Mesodermal cell (in vitro differentiated cells): Measurements from ENCODE around the gene LILRA6.

Source experiments
- H3K27ac ChIP-seq: 2 replicates; pipeline ENCODE4 v1.7.0; 2013; ENCODE audit warnings: mild to moderate bottlenecking, low read depth, low read length, moderate library complexity; ENCODE audit not compliant: severe bottlenecking
- H3K36me3 ChIP-seq: 2 replicates; pipeline ENCODE4 v1.7.1; 2013; ENCODE audit warnings: mild to moderate bottlenecking, low read length, moderate library complexity; ENCODE audit not compliant: control insufficient read depth, insufficient read depth
- H3K4me1 ChIP-seq: one replicate; pipeline ENCODE4 v1.7.1; 2013; ENCODE audit warnings: mild to moderate bottlenecking, low read length; ENCODE audit not compliant: insufficient read depth, control insufficient read depth, poor library complexity, severe bottlenecking
- H3K4me3 ChIP-seq: 2 replicates; pipeline ENCODE4 v1.7.0; 2013; ENCODE audit warnings: low read length, control low read depth, mild to moderate bottlenecking; ENCODE audit not compliant: insufficient read depth, poor library complexity, severe bottlenecking; ENCODE audit errors: extremely low read depth
- H3K9me3 ChIP-seq: 2 replicates; pipeline ENCODE4 v1.7.1; 2013; ENCODE audit warnings: mild to moderate bottlenecking, low read length, moderate library complexity; ENCODE audit not compliant: control insufficient read depth
- WGBS, 2 experiments: methylation state at CpG; one replicate each; pipeline ENCODE4 v1.1.5; 2013; ENCODE audit warnings: missing lambda C conversion rate in 2 of 2; ENCODE audit not compliant: insufficient coverage in 2 of 2; 5-methylcytosine and 5-hydroxymethylcytosine counted together

Gene LILRA6

GRCh38 chr19:54266133-54266532 lies 23.5 kb upstream of the LILRA6 start:
- Histone ChIP-seq H3K4me1 (no peaks in the 10 kb centered on the region), H3K9me3 (no peaks in the 10 kb centered on the region), H3K27ac (no peak overlapping the region), H3K4me3 (no peak overlapping the region), H3K36me3 (no peaks in the 10 kb centered on the region)
- 9 to 16% methylated on average over 2 to 4 of the region's 6 CpGs for WGBS, 2 experiments

- Histone ChIP-seq H3K4me1 (no peaks in the 10 kb centered on the region), H3K27ac (no peak overlapping the region), H3K9me3 (no peaks in the 10 kb centered on the region), H3K36me3 (no peaks in the 10 kb centered on the region), H3K4me3 (no peak overlapping the region)
- WGBS, 2 experiments: no CpG with 5 or more reads among the region's 2 CpGs
Observed at GRCh38 chr19:54262470-54262869, 19.9 kb upstream of the LILRA6 start.

- no peaks in the 10 kb centered on the region for H3K4me1 ChIP-seq
- H3K9me3 ChIP-seq: no peaks in the 10 kb centered on the region
- H3K27ac ChIP-seq: no peak overlapping the region
- no peaks in the 10 kb centered on the region for H3K36me3 ChIP-seq
- H3K4me3 ChIP-seq: no peak overlapping the region
- 76 to 81% methylated on average over 9 to 11 of the region's 11 CpGs for WGBS, 2 experiments
Observed at GRCh38 chr19:54262066-54262465, 19.5 kb upstream of the LILRA6 start.

GRCh38 chr19:54257116-54257480 lies 14.5 kb upstream of the LILRA6 start, which contains the start of gene LILRB5:
Gene LILRB5 (minus strand): TSS chr19:54257273. CDS start chr19:54257193, 80 bp downstream.
- WGBS, 2 experiments: 92 to 98% methylated on average over 5 to 6 of the region's 9 CpGs
- no peaks in the 10 kb centered on the region for H3K36me3 ChIP-seq
- no peaks in the 10 kb centered on the region for H3K9me3 ChIP-seq
- no peaks in the 10 kb centered on the region for H3K4me1 ChIP-seq
- H3K4me3 ChIP-seq: no peak within 1 kb of the TSS
- no peak within 1 kb of the TSS for H3K27ac ChIP-seq

- 89 to 90% methylated on average over 11 to 16 of the region's 19 CpGs for WGBS, 2 experiments
- no peak overlapping the region for H3K27ac ChIP-seq
- no peaks in the 10 kb centered on the region for H3K36me3 ChIP-seq
- no peaks in the 10 kb centered on the region for H3K9me3 ChIP-seq
- no peak overlapping the region for H3K4me3 ChIP-seq
- H3K4me1 ChIP-seq: no peaks in the 10 kb centered on the region
Observed at GRCh38 chr19:54256250-54257115, 13.9 kb upstream of the LILRA6 start.

- no peak overlapping the region for H3K27ac ChIP-seq
- no peak overlapping the region for H3K4me3 ChIP-seq
- WGBS, 2 experiments: 76 to 80% methylated on average over 11 to 23 of the region's 26 CpGs
- no peaks in the 10 kb centered on the region for H3K4me1 ChIP-seq
- no peaks in the 10 kb centered on the region for H3K36me3 ChIP-seq
- no peaks in the 10 kb centered on the region for H3K9me3 ChIP-seq
Observed at GRCh38 chr19:54255105-54255775, 12.7 kb upstream of the LILRA6 start.

GRCh38 chr19:54254195-54254906 lies 11.8 kb upstream of the LILRA6 start:
- no peaks in the 10 kb centered on the region for H3K9me3 ChIP-seq
- WGBS, 2 experiments: 78 to 86% methylated on average over 5 to 11 of the region's 17 CpGs
- no peak overlapping the region for H3K4me3 ChIP-seq
- H3K4me1 ChIP-seq: no peaks in the 10 kb centered on the region
- no peaks in the 10 kb centered on the region for H3K36me3 ChIP-seq
- H3K27ac ChIP-seq: no peak overlapping the region

- Histone ChIP-seq H3K4me3 (no peak overlapping the region), H3K9me3 (no peaks in the 10 kb centered on the region), H3K4me1 (no peaks in the 10 kb centered on the region), H3K36me3 (no peaks in the 10 kb centered on the region), H3K27ac (no peak overlapping the region)
- WGBS, 2 experiments: 88 to 90% methylated on average over 13 of the region's 23 CpGs
Observed at GRCh38 chr19:54253331-54254194, 11.0 kb upstream of the LILRA6 start.

GRCh38 chr19:54252845-54253244 lies 10.3 kb upstream of the LILRA6 start:
- Histone ChIP-seq H3K4me1 (no peaks in the 10 kb centered on the region), H3K4me3 (no peak overlapping the region), H3K36me3 (no peaks in the 10 kb centered on the region), H3K27ac (no peak overlapping the region), H3K9me3 (no peaks in the 10 kb centered on the region)
- WGBS, 2 experiments: 89 to 94% methylated on average over 7 to 8 of the region's 11 CpGs

GRCh38 chr19:54252243-54252642 lies 9.7 kb upstream of the LILRA6 start:
- WGBS, 2 experiments: 75 to 87% methylated on average over 5 to 8 of the region's 9 CpGs
- Histone ChIP-seq H3K4me1 (no peaks in the 10 kb centered on the region), H3K27ac (no peak overlapping the region), H3K9me3 (no peaks in the 10 kb centered on the region), H3K36me3 (no peaks in the 10 kb centered on the region), H3K4me3 (no peak overlapping the region)
